GM21576 (cell line): Measurements from ENCODE around the gene RNF19B.

ENCODE experiments used
- ATAC-seq: cut with Tn5 transposase; IDR thresholded peaks from one replicate; pipeline ENCODE4 v1.9.1; 2021; ENCODE audit warnings: mild to moderate bottlenecking, moderate library complexity; ENCODE audit not compliant: unreplicated experiment

RNF19B gene

GRCh38 chr1:32969566-32969965 lies 5.0 kb upstream of the RNF19B start:
- ATAC-seq: no peak

GRCh38 chr1:32967888-32968568 lies 3.4 kb upstream of the RNF19B start:
- ATAC-seq: no peak

- ATAC-seq: no peak
Measured at GRCh38 chr1:32966900-32967299, 2.3 kb upstream of the RNF19B start.

- no peak for ATAC-seq
Measured at GRCh38 chr1:32965251-32965747, 690 bp upstream of the RNF19B start.

- ATAC-seq: peak; percentile 23
Measured at GRCh38 chr1:32963746-32964460, 706 bp downstream of the RNF19B start.

- ATAC-seq: peak; percentile 30
Measured at GRCh38 chr1:32962248-32962896, 2.2 kb downstream of the RNF19B start.

GRCh38 chr1:32960819-32961355 lies 3.7 kb downstream of the RNF19B start:
- no peak for ATAC-seq

GRCh38 chr1:32960342-32960741 lies 4.3 kb downstream of the RNF19B start:
- no peak for ATAC-seq

GRCh38 chr1:32958827-32959226 lies 5.8 kb downstream of the RNF19B start:
- ATAC-seq: no peak

GRCh38 chr1:32957017-32957416 lies 7.6 kb downstream of the RNF19B start:
- no peak for ATAC-seq

GRCh38 chr1:32954168-32954567 lies 10.4 kb downstream of the RNF19B start:
- ATAC-seq: no peak

GRCh38 chr1:32953495-32953894 lies 11.1 kb downstream of the RNF19B start:
- ATAC-seq: no peak

- no peak for ATAC-seq
Measured at GRCh38 chr1:32949519-32949918, 15.1 kb downstream of the RNF19B start.

- ATAC-seq: no peak
Measured at GRCh38 chr1:32948905-32949304, 15.7 kb downstream of the RNF19B start.

GRCh38 chr1:32948390-32948722 lies 16.3 kb downstream of the RNF19B start:
- ATAC-seq: no peak

- ATAC-seq: no peak
Measured at GRCh38 chr1:32947669-32948389, 16.8 kb downstream of the RNF19B start.

- no peak for ATAC-seq
Measured at GRCh38 chr1:32946413-32946812, 18.2 kb downstream of the RNF19B start.

GRCh38 chr1:32944180-32944579 lies 20.4 kb downstream of the RNF19B start:
- ATAC-seq: no peak

- no peak for ATAC-seq
Measured at GRCh38 chr1:32939655-32940371, 24.8 kb downstream of the RNF19B start.

GRCh38 chr1:32937061-32937460 lies 27.5 kb downstream of the RNF19B start:
- no peak for ATAC-seq
